Ectodermal cell (in vitro differentiated cells): ENCODE results near the gene OSBPL9.
"Not testable (repeated sequence)": the region's sequence is repeated elsewhere in the genome, so short reads cannot be mapped to it uniquely, and the experiment has no call there.

Experiments used
- H3K27ac ChIP-seq: 2 replicates; pipeline ENCODE4 v1.7.0; 2013; ENCODE audit warnings: mild to moderate bottlenecking, low read depth, low read length; ENCODE audit not compliant: insufficient read depth, poor library complexity, severe bottlenecking
- H3K27me3 ChIP-seq: 2 replicates; pipeline ENCODE4 v1.7.0; 2013; ENCODE audit warnings: mild to moderate bottlenecking, low read length; ENCODE audit not compliant: insufficient read depth, control insufficient read depth, poor library complexity, severe bottlenecking
- H3K36me3 ChIP-seq: one replicate; pipeline ENCODE4 v1.7.0; 2013; ENCODE audit warnings: low read length; ENCODE audit not compliant: control insufficient read depth, insufficient read depth
- H3K4me1 ChIP-seq: one replicate; pipeline ENCODE4 v1.7.0; 2013; ENCODE audit warnings: low read length; ENCODE audit not compliant: control insufficient read depth, insufficient read depth
- H3K4me3 ChIP-seq: 2 replicates; pipeline ENCODE4 v1.7.0; 2013; ENCODE audit warnings: low read depth, low read length, control low read depth; ENCODE audit not compliant: insufficient read depth
- H3K9me3 ChIP-seq: 2 replicates; pipeline ENCODE4 v1.7.0; 2013; ENCODE audit warnings: mild to moderate bottlenecking, low read length, moderate library complexity; ENCODE audit not compliant: control insufficient read depth
- WGBS, 2 experiments: methylation state at CpG; one replicate each; pipeline ENCODE4 v1.1.7; 2013; ENCODE audit warnings: missing lambda C conversion rate in 2 of 2; 5-methylcytosine and 5-hydroxymethylcytosine counted together

OSBPL9 gene

GRCh38 chr1:51697166-51697565, 80.3 kb downstream of the OSBPL9 start:
- WGBS, 2 experiments, result 100% methylated on average over 2 of the region's 3 CpGs; no CpG with 5 or more reads in 1 of the 2 experiments
- no peak overlapping the region for H3K4me3 ChIP-seq

GRCh38 chr1:51699391-51699790, 82.5 kb downstream of the OSBPL9 start:
- no peaks in the 10 kb centered on the region for H3K27me3 ChIP-seq
- WGBS, 2 experiments, result 93 to 96% methylated on average over 1 of the region's 1 CpG

More at GRCh38 chr1:51697166-51697565, 80.3 kb downstream of the OSBPL9 start:
- Histone ChIP-seq H3K27ac (no peak overlapping the region), H3K9me3 (no peaks in the 10 kb centered on the region), H3K36me3 (no peaks in the 10 kb centered on the region), H3K4me1 (no peaks in the 10 kb centered on the region), H3K27me3 (no peaks in the 10 kb centered on the region)

GRCh38 chr1:51701782-51702181, 84.9 kb downstream of the OSBPL9 start:
- H3K4me1 ChIP-seq, H3K36me3 ChIP-seq, H3K27ac ChIP-seq, H3K4me3 ChIP-seq, H3K27me3 ChIP-seq, H3K9me3 ChIP-seq: not testable (repeated sequence)
- WGBS, 2 experiments, result 86 to 94% methylated on average over 2 to 4 of the region's 7 CpGs

More at GRCh38 chr1:51699391-51699790, 82.5 kb downstream of the OSBPL9 start:
- Histone ChIP-seq H3K27ac (no peak overlapping the region), H3K36me3 (no peaks in the 10 kb centered on the region), H3K9me3 (no peaks in the 10 kb centered on the region), H3K4me3 (no peak overlapping the region), H3K4me1 (no peaks in the 10 kb centered on the region)

- H3K27me3 ChIP-seq, H3K9me3 ChIP-seq, H3K4me3 ChIP-seq, H3K36me3 ChIP-seq, H3K4me1 ChIP-seq, H3K27ac ChIP-seq: not testable (repeated sequence)
- no CpG with 5 or more reads among the region's 2 CpGs for WGBS, 2 experiments
These were observed 85.3 kb downstream of the OSBPL9 start for GRCh38 chr1:51702220-51702619.

- no peaks in the 10 kb centered on the region for H3K9me3 ChIP-seq
- WGBS, 2 experiments, result 98 to 100% methylated on average over 1 to 2 of the region's 2 CpGs
- no peak overlapping the region for H3K27ac ChIP-seq
- no peaks in the 10 kb centered on the region for H3K27me3 ChIP-seq
- H3K36me3 ChIP-seq, result no peaks in the 10 kb centered on the region
- no peak overlapping the region for H3K4me3 ChIP-seq
- H3K4me1 ChIP-seq, result no peaks in the 10 kb centered on the region
These were observed 88.1 kb downstream of the OSBPL9 start for GRCh38 chr1:51705035-51705434.

GRCh38 chr1:51708911-51709760, 92.2 kb downstream of the OSBPL9 start:
- Histone ChIP-seq H3K36me3 (no peaks in the 10 kb centered on the region), H3K9me3 (peaks cover 3% of the 10 kb centered on the region), H3K4me1 (no peaks in the 10 kb centered on the region), H3K27me3 (no peaks in the 10 kb centered on the region), H3K4me3 (no peak overlapping the region), H3K27ac (no peak overlapping the region)
- 93 to 94% methylated on average over 15 of the region's 15 CpGs for WGBS, 2 experiments

GRCh38 chr1:51709951-51710350, 93.1 kb downstream of the OSBPL9 start:
- H3K4me1 ChIP-seq, result no peaks in the 10 kb centered on the region
- no peak overlapping the region for H3K27ac ChIP-seq
- no peaks in the 10 kb centered on the region for H3K36me3 ChIP-seq
- H3K9me3 ChIP-seq, result peaks cover 3% of the 10 kb centered on the region
- H3K27me3 ChIP-seq, result no peaks in the 10 kb centered on the region
- no peak overlapping the region for H3K4me3 ChIP-seq
- WGBS, 2 experiments, result 89 to 91% methylated on average over 2 of the region's 2 CpGs

GRCh38 chr1:51712590-51712989, 95.7 kb downstream of the OSBPL9 start:
- Histone ChIP-seq H3K36me3 (no peaks in the 10 kb centered on the region), H3K4me1 (no peaks in the 10 kb centered on the region), H3K27ac (no peak overlapping the region), H3K4me3 (no peak overlapping the region), H3K9me3 (peaks cover 3% of the 10 kb centered on the region), H3K27me3 (no peaks in the 10 kb centered on the region)
- WGBS, 2 experiments, result 97 to 100% methylated on average over 1 of the region's 1 CpG

- Histone ChIP-seq H3K4me1 (no peaks in the 10 kb centered on the region), H3K27ac (no peak overlapping the region), H3K9me3 (peaks cover 3% of the 10 kb centered on the region), H3K36me3 (no peaks in the 10 kb centered on the region), H3K27me3 (no peaks in the 10 kb centered on the region), H3K4me3 (no peak overlapping the region)
- WGBS, 2 experiments, result 90 to 96% methylated on average over 7 to 8 of the region's 8 CpGs
These were observed 97.6 kb downstream of the OSBPL9 start for GRCh38 chr1:51714374-51715019.

- H3K27ac ChIP-seq, result no peak overlapping the region
- H3K4me3 ChIP-seq, result no peak overlapping the region
- no peaks in the 10 kb centered on the region for H3K4me1 ChIP-seq
- peaks cover 3% of the 10 kb centered on the region for H3K9me3 ChIP-seq
- no peaks in the 10 kb centered on the region for H3K36me3 ChIP-seq
- H3K27me3 ChIP-seq, result no peaks in the 10 kb centered on the region
- WGBS, 2 experiments, result 97 to 98% methylated on average over 4 of the region's 4 CpGs
These were observed 98.5 kb downstream of the OSBPL9 start for GRCh38 chr1:51715369-51715768.
